Peyer's patch (tissue), 4 donors: ENCODE results near the gene PLK2.

Experiments used
- POLR2A ChIP-seq, 2 donors: fragments of 450-650 bp; IDR thresholded peaks; one replicate each; pipeline ENCODE4 v1.5.1; 2017; ENCODE audit warnings: antibody characterized with exemption in 2 of 2, mild to moderate bottlenecking in 2 of 2, moderate library complexity in 2 of 2
- TF ChIP-seq, protein P1 (sequence below), 6 experiments: fragments of 450-650 bp in 4 of 6; fragments of 200-600 bp in 2 of 6; sonication (generic) in 1 of 6; IDR thresholded peaks; one replicate each; pipeline ENCODE4 v1.5.1; 2017 to 2019; ENCODE audit warnings: antibody characterized with exemption in 6 of 6, mild to moderate bottlenecking in 3 of 6, moderate library complexity in 1 of 6

DNA sequence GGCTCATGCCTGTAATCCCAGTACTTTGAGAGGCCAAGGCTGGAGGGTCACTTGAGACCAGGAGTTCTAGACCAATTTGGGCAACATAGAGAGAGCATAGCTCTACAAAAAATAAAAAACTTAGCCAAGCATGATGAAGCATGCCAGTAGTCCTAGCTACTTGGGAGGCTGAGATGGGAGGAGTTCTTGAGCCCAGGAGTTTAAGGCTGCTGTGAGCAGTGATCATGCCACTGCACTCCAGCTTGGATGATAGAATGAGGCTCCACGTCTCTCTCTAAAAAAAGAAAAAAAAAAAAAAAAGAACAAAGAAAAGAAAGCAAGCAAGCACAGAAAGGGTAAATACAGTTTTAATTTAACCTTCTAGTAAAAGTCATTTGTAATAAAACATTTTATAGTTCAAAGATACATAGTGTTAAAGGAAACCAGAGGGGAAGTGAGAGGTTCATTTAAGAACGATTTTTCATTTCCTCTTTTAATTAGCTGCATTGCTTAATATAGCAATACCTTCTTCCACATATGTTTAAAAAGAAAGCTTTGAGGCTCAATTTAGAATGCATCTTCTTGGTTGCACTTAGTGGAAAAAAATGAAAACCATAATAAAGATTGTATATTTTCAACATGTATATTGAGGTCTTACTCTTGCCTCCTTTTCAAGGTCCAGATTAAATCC is 46.2 kb upstream of the PLK2 start:
- TF ChIP-seq, protein P1, sequence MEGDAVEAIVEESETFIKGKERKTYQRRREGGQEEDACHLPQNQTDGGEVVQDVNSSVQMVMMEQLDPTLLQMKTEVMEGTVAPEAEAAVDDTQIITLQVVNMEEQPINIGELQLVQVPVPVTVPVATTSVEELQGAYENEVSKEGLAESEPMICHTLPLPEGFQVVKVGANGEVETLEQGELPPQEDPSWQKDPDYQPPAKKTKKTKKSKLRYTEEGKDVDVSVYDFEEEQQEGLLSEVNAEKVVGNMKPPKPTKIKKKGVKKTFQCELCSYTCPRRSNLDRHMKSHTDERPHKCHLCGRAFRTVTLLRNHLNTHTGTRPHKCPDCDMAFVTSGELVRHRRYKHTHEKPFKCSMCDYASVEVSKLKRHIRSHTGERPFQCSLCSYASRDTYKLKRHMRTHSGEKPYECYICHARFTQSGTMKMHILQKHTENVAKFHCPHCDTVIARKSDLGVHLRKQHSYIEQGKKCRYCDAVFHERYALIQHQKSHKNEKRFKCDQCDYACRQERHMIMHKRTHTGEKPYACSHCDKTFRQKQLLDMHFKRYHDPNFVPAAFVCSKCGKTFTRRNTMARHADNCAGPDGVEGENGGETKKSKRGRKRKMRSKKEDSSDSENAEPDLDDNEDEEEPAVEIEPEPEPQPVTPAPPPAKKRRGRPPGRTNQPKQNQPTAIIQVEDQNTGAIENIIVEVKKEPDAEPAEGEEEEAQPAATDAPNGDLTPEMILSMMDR (IDR thresholded peaks at IDR 0.05), result no peak
- TF ChIP-seq POLR2A (IDR thresholded peaks at IDR 0.05), result no peak
